Activated naive CD8-positive, alpha-beta T cell treated with anti-CD3 and anti-CD28 coated beads, Interleukin-2, amount 10 ng/mL, durations not matched to agents 7 days and 5 days (primary cell): ENCODE results near the gene GTF2F1. TPM values are rescaled to one million over a fixed set of nuclear protein-coding genes. Genes with fewer than 3 reads are reported as not detected.
"Not testable (repeated sequence)": the region's sequence is repeated elsewhere in the genome, so short reads cannot be mapped to it uniquely, and the experiment has no call there.

Source experiments
- ATAC-seq: fragments of 150-1000 bp; cut with Tn5 transposase; one replicate; pipeline ENCODE4 v1.10.0; 2021; ENCODE audit warnings: low read depth, moderate library complexity
- POLR2A ChIA-PET: fragments of 350-600 bp; sonication (Branson Sonifier 250); formaldehyde crosslinking; loops from one replicate; lab custom pipeline; 2021; ENCODE audit warnings: antibody characterized with exemption; lab: Charles Lee
- DNase-seq: peaks from one replicate; pipeline ENCODE4 v3.0.0; 2021
- H3K27ac Mint-ChIP-seq: one replicate; pipeline ENCODE4 v1.8.0; 2022; ENCODE audit warnings: mild to moderate bottlenecking, mixed read lengths
- H3K27me3 Mint-ChIP-seq: one replicate; pipeline ENCODE4 v1.8.0; 2022; ENCODE audit warnings: mild to moderate bottlenecking, moderate library complexity, mixed read lengths
- H3K36me3 Mint-ChIP-seq: one replicate; pipeline ENCODE4 v1.8.0; 2021; ENCODE audit warnings: mild to moderate bottlenecking, mixed read lengths
- H3K4me1 Mint-ChIP-seq: one replicate; pipeline ENCODE4 v1.8.0; 2021; ENCODE audit warnings: mixed read lengths
- H3K4me3 Mint-ChIP-seq: one replicate; pipeline ENCODE4 v1.8.0; 2022; ENCODE audit warnings: mild to moderate bottlenecking, moderate library complexity, mixed read lengths
- H3K9me3 Mint-ChIP-seq: one replicate; pipeline ENCODE4 v1.8.0; 2021; ENCODE audit warnings: mixed read lengths
- total RNA-seq, 2 experiments: library from RNA; stranded (reverse); gene quantifications; one replicate each; pipeline ENCODE4 v1.2.3, GENCODE V29; 2021

The GTF2F1 gene
- total RNA-seq, 2 experiments from 2014 or later, result 67.3 to 72.8 TPM

DNA sequence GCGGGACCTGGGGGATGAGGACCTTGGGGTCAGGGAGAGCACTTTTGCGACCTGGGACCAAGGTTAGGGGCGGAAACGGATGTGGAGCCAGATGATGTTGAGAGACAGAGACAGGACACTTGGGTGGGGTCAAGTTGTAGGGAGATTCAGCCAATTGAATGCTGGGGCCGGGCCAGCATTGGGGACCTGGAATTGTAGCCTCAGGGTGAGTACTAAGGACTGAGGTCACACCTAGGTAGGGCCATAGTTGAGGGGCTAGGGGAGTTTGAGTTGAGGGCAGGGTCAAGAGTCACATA lies 19.2 kb downstream of the GTF2F1 start:
- peak overlapping the region; percentile 94 for H3K27ac Mint-ChIP-seq
- no peaks in the 10 kb centered on the region for H3K27me3 Mint-ChIP-seq
- H3K4me3 Mint-ChIP-seq, result peak overlapping the region; percentile 87
- H3K36me3 Mint-ChIP-seq, result peaks cover 10% of the 10 kb centered on the region
- peaks cover 15% of the 10 kb centered on the region for H3K4me1 Mint-ChIP-seq
- POLR2A ChIA-PET, result interaction anchor here (0.6 to 4.4 kb wide), 4 partner anchors 11 to 364 kb away, joined by 3 to 40 read pairs (median 8); partner anchors contain the start of genes CLPP, GPR108 and GTF2F1
- no peaks in the 10 kb centered on the region for H3K9me3 Mint-ChIP-seq
- DNase-seq (no peak), ATAC-seq (no peak)

DNA sequence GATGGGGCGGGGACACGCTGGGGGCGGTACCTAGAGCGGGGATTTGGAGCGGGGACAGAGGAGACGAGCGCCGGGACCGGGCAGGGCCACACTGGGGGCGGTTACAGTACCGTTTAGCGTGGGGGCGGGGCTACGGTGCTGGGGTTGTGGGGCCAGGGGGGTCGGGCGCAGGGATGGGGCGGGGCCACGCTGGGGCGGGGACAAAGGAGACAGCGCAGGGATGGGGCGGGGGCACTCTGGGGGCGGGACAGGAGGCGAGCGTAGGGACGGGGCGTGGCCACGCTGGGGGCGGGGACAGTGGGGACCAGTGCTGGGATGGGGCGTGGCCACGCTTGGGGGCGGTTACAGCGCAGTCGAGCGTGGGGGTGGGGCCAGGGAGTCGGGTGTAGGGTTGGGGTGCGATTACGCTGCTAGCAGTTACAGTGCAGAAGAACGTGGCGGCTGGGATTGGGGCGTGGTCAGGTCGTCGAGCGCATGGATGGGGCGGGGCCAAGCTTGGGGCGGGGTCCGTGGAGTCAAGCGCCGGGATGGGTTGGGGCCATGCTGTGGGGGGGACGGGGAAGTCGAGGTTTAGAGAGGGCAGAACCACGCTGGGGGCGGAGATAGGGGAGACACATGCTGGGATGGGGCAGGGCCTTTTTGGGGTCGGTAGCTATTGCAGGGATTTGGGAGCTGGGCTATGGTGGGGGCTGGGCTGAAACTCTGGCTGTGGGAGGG lies 19.7 kb downstream of the GTF2F1 start:
- H3K9me3 Mint-ChIP-seq, result no peaks in the 10 kb centered on the region
- peaks cover 11% of the 10 kb centered on the region for H3K36me3 Mint-ChIP-seq
- peak; percentile 100 for DNase-seq
- POLR2A ChIA-PET, result interaction anchor here (0.6 to 4.4 kb wide), 9 partner anchors 11 to 364 kb away, joined by 3 to 40 read pairs (median 6); partner anchors contain the start of genes CLPP, GPR108, GTF2F1 and KHSRP
- peak overlapping the region; percentile 94 for H3K27ac Mint-ChIP-seq
- H3K27me3 Mint-ChIP-seq, result no peaks in the 10 kb centered on the region
- ATAC-seq, result peak; percentile 68
- H3K4me1 Mint-ChIP-seq, result peaks cover 15% of the 10 kb centered on the region
- peak overlapping the region; percentile 87 for H3K4me3 Mint-ChIP-seq

DNA sequence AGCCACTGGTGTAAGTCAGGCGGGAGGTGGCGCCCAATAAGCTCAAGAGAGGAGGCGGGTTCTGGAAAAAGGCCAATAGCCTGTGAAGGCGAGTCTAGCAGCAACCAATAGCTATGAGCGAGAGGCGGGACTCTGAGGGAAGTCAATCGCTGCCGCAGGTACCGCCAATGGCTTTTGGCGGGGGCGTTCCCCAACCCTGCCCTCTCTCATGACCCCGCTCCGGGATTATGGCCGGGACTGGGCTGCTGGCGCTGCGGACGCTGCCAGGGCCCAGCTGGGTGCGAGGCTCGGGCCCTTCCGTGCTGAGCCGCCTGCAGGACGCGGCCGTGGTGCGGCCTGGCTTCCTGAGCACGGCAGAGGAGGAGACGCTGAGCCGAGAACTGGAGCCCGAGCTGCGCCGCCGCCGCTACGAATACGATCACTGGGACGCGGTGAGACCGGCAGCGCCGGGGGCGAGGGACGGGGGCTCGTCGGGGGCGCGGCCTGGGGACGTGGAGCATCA lies 20.3 kb downstream of the GTF2F1 start, which contains the start of gene ALKBH7:
Gene ALKBH7, plus strand, starts transcription at position 201 of the 502 bp plus-strand sequence. Its CDS starts 27 bp downstream, at position 228.
- H3K27me3 Mint-ChIP-seq, result no peaks in the 10 kb centered on the region
- peak within 1 kb of the TSS; percentile 94 for H3K27ac Mint-ChIP-seq
- peak within 1 kb of the TSS; percentile 87 for H3K4me3 Mint-ChIP-seq
- POLR2A ChIA-PET, result interaction anchor here (0.5 to 4.4 kb wide), 9 partner anchors 10 to 261 kb away, joined by 3 to 40 read pairs (median 6); partner anchors contain the start of genes CLPP, DENND1C, GTF2F1 and KHSRP
- DNase-seq (peak; percentile 91), ATAC-seq (peak; percentile 83)
- H3K36me3 Mint-ChIP-seq, result peaks cover 13% of the 10 kb centered on the region
- H3K4me1 Mint-ChIP-seq, result peaks cover 15% of the 10 kb centered on the region
- H3K9me3 Mint-ChIP-seq, result no peaks in the 10 kb centered on the region

DNA sequence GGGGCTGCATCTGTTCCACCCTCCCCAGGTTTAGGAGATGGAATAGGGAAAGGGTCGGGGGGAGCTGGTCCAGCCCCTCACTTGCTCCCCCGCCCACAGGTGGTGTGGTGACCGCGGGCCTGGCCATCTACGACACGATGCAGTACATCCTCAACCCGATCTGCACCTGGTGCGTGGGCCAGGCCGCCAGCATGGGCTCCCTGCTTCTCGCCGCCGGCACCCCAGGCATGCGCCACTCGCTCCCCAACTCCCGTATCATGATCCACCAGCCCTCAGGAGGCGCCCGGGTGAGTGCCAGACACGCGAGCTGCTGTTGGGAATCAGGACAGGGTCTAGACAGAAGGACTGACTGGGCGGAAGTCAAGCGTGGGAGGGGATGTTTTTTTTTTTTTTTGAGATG lies 28.6 kb downstream of the GTF2F1 start:
- H3K9me3 Mint-ChIP-seq, result no peaks in the 10 kb centered on the region

DNA sequence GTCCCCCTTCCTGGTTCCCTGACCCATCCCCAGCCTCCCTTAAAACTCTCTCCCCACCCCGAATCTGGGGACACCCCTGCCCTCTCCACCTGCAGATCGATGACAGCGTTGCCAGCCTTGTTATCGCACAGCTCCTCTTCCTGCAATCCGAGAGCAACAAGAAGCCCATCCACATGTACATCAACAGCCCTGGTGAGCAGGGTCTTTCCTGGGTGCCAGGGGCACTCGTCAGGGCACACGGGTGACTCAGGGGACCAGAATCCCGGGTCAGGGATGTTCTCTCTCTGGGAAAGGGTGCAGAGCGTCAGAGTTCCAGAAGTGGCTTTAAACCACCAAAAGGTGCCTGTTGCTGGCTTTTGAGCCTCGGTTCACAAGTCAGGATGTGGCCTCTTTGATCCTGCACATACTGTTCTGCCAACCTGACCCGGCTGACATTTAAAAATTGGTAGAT lies 30.6 kb downstream of the GTF2F1 start:
- peak overlapping the region; percentile 99 for H3K27ac Mint-ChIP-seq
- peaks cover 16% of the 10 kb centered on the region for H3K36me3 Mint-ChIP-seq
- peak; percentile 64 for DNase-seq
- ATAC-seq, result peak; percentile 46
- POLR2A ChIA-PET, result interaction anchor here (1.0 to 3.3 kb wide), 4 partner anchors 9 to 119 kb away, joined by 3 to 40 read pairs (median 6); partner anchors contain the start of genes ALKBH7, DENND1C and GTF2F1
- H3K4me1 Mint-ChIP-seq, result peaks cover 14% of the 10 kb centered on the region
- peak overlapping the region; percentile 100 for H3K4me3 Mint-ChIP-seq
- H3K9me3 Mint-ChIP-seq, result no peaks in the 10 kb centered on the region
- H3K27me3 Mint-ChIP-seq, result no peaks in the 10 kb centered on the region

More for the DNA sequence above, 28.6 kb downstream of the GTF2F1 start:
- POLR2A ChIA-PET, result no interaction called here
- Mint-ChIP-seq H3K27me3 (no peaks in the 10 kb centered on the region), H3K4me3 (peak overlapping the region; percentile 57), H3K4me1 (peaks cover 14% of the 10 kb centered on the region), H3K27ac (peak overlapping the region; percentile 65), H3K36me3 (peaks cover 22% of the 10 kb centered on the region)
- no peak for ATAC-seq
- no peak for DNase-seq

DNA sequence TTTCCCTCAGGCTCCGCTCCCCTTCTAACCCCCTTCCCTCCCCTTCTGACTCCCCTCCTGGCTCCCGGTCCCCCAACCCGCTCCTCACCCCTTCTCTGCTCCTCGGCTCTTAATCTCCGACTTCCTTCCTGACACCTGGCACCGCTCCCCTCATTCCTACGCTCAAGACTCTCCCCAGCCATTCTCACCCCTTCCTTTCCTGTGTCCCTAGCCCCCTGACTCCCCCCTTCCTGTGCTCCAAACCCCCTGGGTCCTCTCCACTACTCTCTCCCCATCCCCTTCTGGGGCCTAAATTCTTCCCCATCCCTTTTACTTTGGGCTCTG lies 31.0 kb downstream of the GTF2F1 start:
- Mint-ChIP-seq H3K27me3 (no peaks in the 10 kb centered on the region), H3K4me1 (peaks cover 14% of the 10 kb centered on the region), H3K27ac (peak overlapping the region; percentile 99), H3K9me3 (no peaks in the 10 kb centered on the region), H3K4me3 (peak overlapping the region; percentile 100), H3K36me3 (peaks cover 14% of the 10 kb centered on the region)
- DNase-seq (no peak), ATAC-seq (peak; percentile 0)
- POLR2A ChIA-PET, result interaction anchor here (1.0 to 3.3 kb wide), 4 partner anchors 10 to 119 kb away, joined by 3 to 40 read pairs (median 6); partner anchors contain the start of genes ALKBH7, DENND1C and GTF2F1

DNA sequence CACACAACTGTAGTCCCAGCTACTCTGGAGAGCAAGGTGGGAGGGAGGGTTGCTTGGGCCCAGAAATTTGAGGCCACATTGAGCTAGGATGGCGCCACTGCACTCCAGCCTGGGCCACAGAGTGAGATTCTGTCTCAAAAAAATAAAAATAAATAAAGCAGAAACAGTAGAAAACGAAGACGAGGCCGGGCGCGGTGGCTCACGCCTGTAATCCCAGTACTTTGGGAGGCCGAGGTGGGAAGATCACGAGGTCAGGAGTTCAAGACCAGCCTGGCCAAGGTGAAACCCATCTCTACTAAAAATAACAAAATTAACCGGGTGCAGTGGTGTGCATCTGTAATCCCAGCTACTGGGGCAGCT lies 32.1 kb downstream of the GTF2F1 start:
- Mint-ChIP-seq H3K36me3 (peaks cover 10% of the 10 kb centered on the region), H3K4me3 (peak overlapping the region; percentile 100), H3K27ac (peak overlapping the region; percentile 99), H3K4me1 (peaks cover 12% of the 10 kb centered on the region)
- ATAC-seq, DNase-seq, H3K9me3 Mint-ChIP-seq, H3K27me3 Mint-ChIP-seq: not testable (repeated sequence)
- POLR2A ChIA-PET, result interaction anchor here (0.6 to 3.3 kb wide), 11 partner anchors 9 to 1039 kb away, joined by 3 to 40 read pairs (median 3); partner anchors contain the start of genes ALKBH7, CATSPERD, GTF2F1 and KHSRP

DNA sequence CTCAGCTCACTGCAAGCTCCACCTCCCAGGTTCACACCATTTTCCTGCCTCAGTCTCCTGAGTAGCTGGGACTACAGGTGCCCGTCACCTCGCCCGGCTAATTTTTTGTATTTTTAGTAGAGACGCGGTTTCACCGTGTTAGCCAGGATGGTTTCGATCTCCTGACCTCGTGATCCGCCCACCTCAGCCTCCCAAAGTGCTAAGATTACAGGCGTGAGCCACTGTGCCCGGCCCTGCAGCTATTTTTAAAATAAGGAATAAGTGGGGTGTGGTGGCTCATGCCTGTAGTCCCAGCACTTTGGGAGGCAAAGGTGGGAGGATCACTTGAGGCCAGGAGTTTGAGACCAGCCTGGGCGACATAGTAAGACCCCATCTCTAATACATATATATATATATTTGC lies 32.5 kb downstream of the GTF2F1 start:
- H3K36me3 Mint-ChIP-seq, result peaks cover 10% of the 10 kb centered on the region
- DNase-seq, H3K9me3 Mint-ChIP-seq, H3K27me3 Mint-ChIP-seq, H3K27ac Mint-ChIP-seq, ATAC-seq: not testable (repeated sequence)
- POLR2A ChIA-PET, result interaction anchor here (0.7 to 2.2 kb wide), 5 partner anchors 18 to 1040 kb away, joined by 3 to 9 read pairs (median 3); partner anchors contain the start of genes CATSPERD, GTF2F1 and LONP1
- peak overlapping the region; percentile 63 for H3K4me3 Mint-ChIP-seq
- H3K4me1 Mint-ChIP-seq, result peaks cover 12% of the 10 kb centered on the region

DNA sequence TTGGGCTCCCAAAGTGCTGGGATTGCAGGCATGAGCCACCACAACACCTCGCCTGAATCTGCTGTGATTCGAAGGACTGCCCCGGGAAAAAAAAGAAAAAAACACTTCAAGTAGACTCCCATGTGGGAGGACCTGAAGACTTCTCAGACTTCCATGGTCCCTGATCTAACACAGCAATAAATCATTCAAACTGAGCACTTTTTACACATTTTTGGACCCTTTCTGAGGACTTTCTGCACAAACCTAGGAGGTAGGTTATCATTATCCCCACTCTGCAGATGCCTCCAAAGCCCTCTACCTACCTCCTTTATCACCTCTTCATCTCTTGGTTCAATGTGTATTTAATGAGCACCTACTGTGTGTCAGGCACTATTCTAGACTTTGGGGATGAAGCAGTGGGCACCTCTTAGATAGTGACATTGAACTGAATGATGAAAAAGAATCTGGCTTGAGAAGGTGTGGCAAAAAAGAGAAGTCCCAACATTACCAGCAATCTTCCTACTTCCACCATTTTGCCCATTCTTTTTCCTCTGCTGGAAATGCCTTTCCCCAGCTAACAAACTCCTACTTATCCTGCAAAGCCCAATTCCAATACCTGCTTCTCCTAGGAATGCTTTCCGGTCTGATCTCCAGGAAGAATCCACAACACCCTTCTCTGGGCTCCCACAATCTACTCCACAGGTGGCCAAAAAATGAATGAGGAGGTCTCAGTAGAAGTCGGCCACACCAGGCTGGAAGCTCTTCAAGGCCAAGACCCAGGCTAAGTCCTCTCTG lies 33.2 kb downstream of the GTF2F1 start:
- ATAC-seq (no peak), DNase-seq (no peak)
- H3K4me1 Mint-ChIP-seq, result peaks cover 12% of the 10 kb centered on the region
- no peak overlapping the region for H3K27ac Mint-ChIP-seq
- H3K9me3 Mint-ChIP-seq, result no peaks in the 10 kb centered on the region
- peaks cover 8% of the 10 kb centered on the region for H3K36me3 Mint-ChIP-seq
- H3K4me3 Mint-ChIP-seq, result no peak overlapping the region
- H3K27me3 Mint-ChIP-seq, result no peaks in the 10 kb centered on the region
- POLR2A ChIA-PET, result interaction anchor here (0.5 kb wide), 1 partner anchor 8 kb away, joined by 3 read pairs; no protein-coding TSS in a partner anchor

DNA sequence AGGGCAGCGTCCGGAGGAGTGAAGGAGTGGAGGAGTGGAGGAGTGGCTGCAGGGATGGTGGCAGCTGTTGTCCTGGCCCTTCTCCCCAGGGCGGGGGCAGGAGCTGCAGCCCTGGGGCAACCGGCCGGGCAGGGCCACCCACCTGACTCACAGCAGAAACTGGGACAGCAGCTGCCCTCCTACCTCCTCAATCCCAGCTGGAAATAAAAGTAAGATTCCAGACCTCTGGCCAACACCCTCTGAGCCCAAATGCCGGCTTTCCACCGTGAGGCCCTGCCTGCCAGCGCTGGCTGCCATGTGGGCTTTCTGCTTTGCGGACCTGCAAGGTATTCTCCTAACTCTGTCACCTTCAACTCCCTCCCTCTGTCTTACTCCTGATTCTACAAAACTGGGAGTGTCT lies 35.0 kb downstream of the GTF2F1 start:
- Mint-ChIP-seq H3K36me3 (peaks cover 6% of the 10 kb centered on the region), H3K9me3 (no peaks in the 10 kb centered on the region), H3K27ac (no peak overlapping the region), H3K4me1 (peaks cover 4% of the 10 kb centered on the region), H3K4me3 (no peak overlapping the region), H3K27me3 (no peaks in the 10 kb centered on the region)
- ATAC-seq, result no peak
- DNase-seq, result no peak
- POLR2A ChIA-PET, result interaction anchor here (1.2 kb wide), 1 partner anchor 98 kb away, joined by 4 read pairs; no protein-coding TSS in a partner anchor

DNA sequence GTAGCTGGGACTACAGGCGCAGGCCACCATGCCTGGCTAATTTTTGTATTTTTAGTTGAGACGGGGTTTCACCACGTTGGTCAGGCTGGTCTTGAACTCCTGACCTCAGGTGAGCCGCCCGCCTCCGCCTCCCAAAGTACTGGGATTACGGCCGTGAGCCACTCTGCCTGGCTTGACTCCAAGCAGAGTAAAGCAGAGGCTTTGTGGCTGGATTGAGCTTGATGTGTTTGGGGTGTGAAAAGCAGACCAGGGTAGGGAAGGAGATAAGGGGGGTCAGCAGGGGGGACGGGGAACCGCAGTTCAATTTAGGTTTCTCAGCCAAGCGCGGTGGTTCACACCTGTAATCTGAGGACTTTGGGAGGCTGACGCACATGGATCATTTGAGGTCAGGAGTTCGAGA lies 35.8 kb downstream of the GTF2F1 start:
- no peak overlapping the region for H3K27ac Mint-ChIP-seq
- no peaks in the 10 kb centered on the region for H3K9me3 Mint-ChIP-seq
- DNase-seq (no peak), ATAC-seq (no peak)
- H3K4me1 Mint-ChIP-seq, result no peaks in the 10 kb centered on the region
- POLR2A ChIA-PET, result interaction anchor here (0.5 to 0.7 kb wide), 2 partner anchors 96 to 712 kb away, joined by 3 read pairs; no protein-coding TSS in a partner anchor
- no peaks in the 10 kb centered on the region for H3K27me3 Mint-ChIP-seq
- H3K36me3 Mint-ChIP-seq, result peaks cover 9% of the 10 kb centered on the region
- no peak overlapping the region for H3K4me3 Mint-ChIP-seq

DNA sequence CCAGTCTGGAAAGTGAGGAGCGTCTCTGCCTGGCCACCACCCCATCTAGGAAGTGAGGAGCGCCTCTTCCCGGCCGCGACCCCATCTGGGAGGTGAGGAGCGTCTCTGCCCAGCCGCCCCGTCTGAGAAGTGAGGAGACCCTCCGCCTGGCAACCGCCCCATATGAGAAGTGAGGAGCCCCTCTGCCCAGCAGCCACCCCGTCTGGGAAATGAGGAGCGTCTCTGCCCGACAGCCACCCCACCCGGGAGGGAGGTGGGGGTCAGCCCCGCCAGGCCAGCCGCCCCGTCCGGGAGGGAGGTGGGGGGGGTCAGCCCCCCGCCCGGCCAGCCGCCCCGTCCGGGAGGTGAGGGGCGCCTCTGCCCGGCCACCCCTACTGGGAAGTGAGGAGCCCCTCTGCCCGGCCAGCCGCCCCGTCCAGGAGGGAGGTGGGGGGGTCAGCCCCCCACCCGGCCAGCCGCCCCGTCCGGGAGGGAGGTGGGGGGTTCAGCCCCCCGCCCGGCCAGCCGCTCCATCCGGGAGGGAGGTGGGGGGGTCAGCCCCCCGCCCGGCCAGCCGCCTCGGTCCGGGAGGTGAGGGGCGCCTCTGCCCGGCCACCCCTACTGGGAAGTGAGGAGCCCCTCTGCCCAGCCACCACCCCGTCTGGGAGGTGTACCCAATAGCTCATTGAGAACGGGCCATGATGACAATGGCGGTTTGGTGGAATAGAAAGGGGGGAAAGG lies 37.5 kb downstream of the GTF2F1 start:
- H3K27ac Mint-ChIP-seq, H3K4me3 Mint-ChIP-seq, ATAC-seq, POLR2A ChIA-PET, H3K4me1 Mint-ChIP-seq, H3K27me3 Mint-ChIP-seq, H3K9me3 Mint-ChIP-seq, DNase-seq: not testable (repeated sequence)
- H3K36me3 Mint-ChIP-seq, result peaks cover 12% of the 10 kb centered on the region
